Cardiac septum (tissue), 1 donor: Measurements from ENCODE around the gene PLIN4. TPM values are rescaled to one million over a fixed set of nuclear protein-coding genes. Genes with fewer than 3 reads are reported as not detected.
"Not testable (repeated sequence)": the region's sequence is repeated elsewhere in the genome, so short reads cannot be mapped to it uniquely, and the experiment has no call there.

ENCODE experiments used
- DNase-seq: peaks from one replicate; pipeline ENCODE4 v3.0.0-alpha.2; 2020; ENCODE audit warnings: low spot score
- intact Hi-C: fragments of 100-400 bp; cut with DNase I; formaldehyde crosslinking; loops from one replicate; pipeline ENCODE4 v1.14.0; 2022
- long read RNA-seq: library from polyadenylated mRNA; unstranded; transcript quantifications from one replicate; pipeline ENCODE4 v2.0.0, GENCODE V29; 2021
- total RNA-seq: library from RNA; stranded (reverse); fragmentation: NEBNext Ultra II Directional; extraction: Animal tissue kit (Norgen Biotek cat#: 25700); gene quantifications from one replicate; pipeline ENCODE4 v1.2.1, GENCODE V29; 2021
- donor health status: DM: no; HTN: no; CAD: no.

PLIN4 gene, protein sequence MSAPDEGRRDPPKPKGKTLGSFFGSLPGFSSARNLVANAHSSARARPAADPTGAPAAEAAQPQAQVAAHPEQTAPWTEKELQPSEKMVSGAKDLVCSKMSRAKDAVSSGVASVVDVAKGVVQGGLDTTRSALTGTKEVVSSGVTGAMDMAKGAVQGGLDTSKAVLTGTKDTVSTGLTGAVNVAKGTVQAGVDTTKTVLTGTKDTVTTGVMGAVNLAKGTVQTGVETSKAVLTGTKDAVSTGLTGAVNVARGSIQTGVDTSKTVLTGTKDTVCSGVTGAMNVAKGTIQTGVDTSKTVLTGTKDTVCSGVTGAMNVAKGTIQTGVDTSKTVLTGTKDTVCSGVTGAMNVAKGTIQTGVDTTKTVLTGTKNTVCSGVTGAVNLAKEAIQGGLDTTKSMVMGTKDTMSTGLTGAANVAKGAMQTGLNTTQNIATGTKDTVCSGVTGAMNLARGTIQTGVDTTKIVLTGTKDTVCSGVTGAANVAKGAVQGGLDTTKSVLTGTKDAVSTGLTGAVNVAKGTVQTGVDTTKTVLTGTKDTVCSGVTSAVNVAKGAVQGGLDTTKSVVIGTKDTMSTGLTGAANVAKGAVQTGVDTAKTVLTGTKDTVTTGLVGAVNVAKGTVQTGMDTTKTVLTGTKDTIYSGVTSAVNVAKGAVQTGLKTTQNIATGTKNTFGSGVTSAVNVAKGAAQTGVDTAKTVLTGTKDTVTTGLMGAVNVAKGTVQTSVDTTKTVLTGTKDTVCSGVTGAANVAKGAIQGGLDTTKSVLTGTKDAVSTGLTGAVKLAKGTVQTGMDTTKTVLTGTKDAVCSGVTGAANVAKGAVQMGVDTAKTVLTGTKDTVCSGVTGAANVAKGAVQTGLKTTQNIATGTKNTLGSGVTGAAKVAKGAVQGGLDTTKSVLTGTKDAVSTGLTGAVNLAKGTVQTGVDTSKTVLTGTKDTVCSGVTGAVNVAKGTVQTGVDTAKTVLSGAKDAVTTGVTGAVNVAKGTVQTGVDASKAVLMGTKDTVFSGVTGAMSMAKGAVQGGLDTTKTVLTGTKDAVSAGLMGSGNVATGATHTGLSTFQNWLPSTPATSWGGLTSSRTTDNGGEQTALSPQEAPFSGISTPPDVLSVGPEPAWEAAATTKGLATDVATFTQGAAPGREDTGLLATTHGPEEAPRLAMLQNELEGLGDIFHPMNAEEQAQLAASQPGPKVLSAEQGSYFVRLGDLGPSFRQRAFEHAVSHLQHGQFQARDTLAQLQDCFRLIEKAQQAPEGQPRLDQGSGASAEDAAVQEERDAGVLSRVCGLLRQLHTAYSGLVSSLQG (N-terminal part only)
- total RNA-seq = 89.8 TPM
- long read RNA-seq, full-length matches to known transcripts = 1 of 275 reads
- long read RNA-seq, partial matches to known transcripts = 90 of 275 reads
- long read RNA-seq, other reads (novel, unspliced or antisense) = 184 of 275 reads

DNA sequence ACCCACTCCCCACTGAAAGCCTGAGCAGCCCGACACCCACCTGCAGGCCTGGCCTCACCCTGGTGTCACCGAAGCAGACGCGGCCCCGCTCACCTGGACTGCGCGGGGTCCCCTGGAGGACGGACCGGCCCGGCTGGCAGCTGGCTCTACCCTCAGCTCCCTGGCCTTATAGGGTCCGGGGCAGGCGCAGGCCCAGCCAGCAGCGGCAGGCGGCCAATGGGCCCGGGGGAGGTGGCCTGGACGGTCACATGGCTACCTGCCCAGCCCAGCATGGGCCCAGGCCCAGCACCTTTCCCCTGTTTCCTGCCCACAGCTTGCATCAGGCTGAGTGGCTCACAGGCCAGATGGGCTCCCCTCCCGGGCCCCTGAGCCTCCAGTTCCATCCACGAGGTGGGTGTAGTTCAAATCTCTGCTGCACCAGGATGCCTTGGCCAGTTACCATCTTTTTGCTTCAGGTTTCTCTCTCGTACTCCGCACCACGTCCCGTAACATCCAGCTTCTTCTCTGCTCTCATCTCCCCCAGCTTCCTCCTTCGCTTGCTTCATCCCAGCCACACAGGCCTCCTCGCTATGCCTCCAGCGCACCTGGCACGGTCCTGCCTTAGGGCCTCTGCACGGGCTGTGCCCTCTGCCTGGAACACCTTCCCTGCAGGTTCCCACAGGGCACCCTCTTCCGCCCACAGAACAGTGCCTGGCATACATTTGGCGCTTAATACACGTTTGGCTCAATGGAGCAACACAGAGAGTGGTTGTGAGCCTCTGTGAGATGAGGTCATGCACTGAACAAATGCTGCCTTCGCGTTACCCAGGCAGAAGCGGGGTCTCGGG lies at the start of gene PLIN4:
PLIN4 (minus strand) TSS at position 142 of the 827 bp plus-strand sequence. CDS start 214 bp downstream, outside the sequence.
- DNase-seq = peak; percentile 90
- intact Hi-C loops = no loop called here

DNA sequence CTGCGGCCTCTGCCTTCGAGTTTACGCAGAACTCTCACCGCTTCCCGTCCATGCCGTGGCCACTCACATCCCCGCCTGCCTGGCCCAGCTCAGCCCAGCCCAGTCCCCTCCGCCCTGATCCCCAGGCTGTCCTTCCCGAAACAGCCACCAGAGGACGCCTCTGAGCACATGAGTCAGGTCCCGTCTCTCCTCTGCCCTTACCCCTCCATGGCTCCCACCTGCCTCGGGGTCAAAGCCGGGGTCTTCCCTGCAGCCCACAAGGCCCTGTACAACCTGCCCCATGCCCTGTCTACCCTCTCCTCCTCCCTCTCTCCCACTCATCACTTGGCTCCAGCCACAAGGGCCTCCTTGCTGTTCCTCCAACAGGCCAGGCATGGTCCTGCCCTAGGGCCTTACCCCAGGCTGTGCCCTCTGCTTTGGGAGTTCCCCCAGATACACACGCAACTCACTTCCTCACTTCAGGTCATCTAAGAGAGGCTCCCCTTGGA lies 49.3 kb upstream of the PLIN4 start:
- DNase-seq = peak; percentile 87
- intact Hi-C loops = no loop called here

DNA sequence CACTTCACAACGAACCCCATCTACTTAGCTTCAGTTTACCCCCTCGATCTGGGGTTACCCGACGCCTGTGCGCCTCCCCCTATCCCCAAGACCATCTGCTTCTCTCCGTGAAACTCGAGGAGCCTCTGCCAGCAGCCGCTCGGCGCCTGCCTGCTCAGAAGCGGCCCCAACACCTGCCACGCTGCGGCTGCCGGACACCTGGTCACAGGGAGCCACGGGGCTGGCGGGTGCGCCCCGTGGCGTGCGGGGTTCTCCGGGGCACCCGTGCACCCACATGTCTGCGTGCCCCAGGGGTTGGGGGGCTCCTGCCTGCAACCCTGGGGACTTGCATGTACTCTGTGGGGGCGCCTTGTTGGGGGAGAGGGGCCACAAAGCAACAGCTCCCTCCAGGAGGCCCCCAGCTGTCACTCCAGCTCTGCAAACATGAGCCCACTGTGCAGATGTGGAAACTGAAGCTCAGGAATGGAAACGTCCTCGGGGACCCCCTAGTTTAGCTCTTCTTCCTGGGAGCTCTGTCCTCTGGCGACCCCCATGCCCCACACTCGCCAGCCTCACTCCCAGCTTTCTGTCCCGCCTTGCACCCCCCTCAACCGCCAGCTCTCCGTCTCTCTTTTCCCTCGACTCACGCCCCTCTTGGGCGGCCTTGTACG lies 48.2 kb upstream of the PLIN4 start:
- intact Hi-C loops = no loop called here
- DNase-seq = no peak

DNA sequence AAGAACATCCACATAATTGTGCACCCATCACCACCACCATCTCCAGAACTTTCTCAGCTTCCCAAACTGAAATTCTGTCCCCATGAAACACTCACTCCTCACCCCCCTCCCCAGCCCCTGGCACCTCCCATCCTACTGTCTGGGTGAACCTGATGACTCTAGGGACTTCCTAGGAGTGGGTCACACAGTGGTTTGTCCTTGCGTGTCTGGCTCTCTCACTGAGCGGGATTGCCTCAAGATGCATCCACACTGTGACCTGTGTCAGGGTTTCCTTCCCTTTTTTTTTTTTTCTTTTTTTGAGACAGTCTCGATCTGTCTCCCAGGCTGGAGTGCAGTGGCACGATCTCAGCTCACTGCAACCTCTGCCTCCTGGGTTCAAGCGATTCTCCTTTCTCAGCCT lies 45.3 kb upstream of the PLIN4 start:
- intact Hi-C loops, DNase-seq: not testable (repeated sequence)

DNA sequence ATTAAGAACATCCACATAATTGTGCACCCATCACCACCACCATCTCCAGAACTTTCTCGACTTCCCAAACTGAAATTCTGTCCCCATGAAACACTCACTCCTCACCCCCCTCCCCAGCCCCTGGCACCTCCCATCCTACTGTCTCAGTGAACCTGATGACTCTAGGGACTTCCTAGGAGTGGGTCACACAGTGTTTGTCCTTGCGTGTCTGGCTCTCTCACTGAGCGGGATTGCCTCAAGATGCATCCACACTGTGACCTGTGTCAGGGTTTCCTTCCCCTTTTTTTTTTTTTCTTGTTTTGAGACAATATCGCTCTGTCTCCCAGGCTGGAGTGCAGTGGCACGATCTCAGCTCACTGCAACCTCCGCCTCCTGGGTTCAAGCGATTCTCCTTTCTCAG lies 43.8 kb upstream of the PLIN4 start:
- DNase-seq, intact Hi-C loops: not testable (repeated sequence)

DNA sequence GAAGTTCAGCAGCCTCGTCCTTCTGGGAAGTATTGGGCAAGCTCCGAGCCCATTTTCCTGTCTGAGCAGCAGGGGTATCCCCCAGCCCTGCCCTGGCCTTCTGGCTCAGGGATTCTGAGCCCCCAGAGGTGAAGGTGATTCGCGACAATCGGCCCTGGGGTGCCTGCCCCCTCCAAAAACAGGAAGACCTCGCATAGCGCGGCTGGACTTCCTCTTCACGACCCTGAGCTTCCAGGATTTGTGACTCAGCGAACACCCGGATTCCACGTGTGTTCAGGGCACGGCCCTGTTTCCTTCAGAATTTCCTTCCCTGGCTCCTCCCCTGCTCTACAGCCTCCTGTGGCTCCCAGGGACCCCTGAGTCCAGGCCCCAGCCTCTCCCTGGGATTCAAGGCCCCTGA lies 41.3 kb upstream of the PLIN4 start, which contains the start of gene SEMA6B:
SEMA6B (minus strand) TSS at position 116 of the 400 bp plus-strand sequence. CDS start 1,227 bp downstream, outside the sequence.
- intact Hi-C loops = loop anchor here (5.0 kb wide), 1 partner anchor 78 kb away; the partner anchor contains the start of gene TNFAIP8L1

DNA sequence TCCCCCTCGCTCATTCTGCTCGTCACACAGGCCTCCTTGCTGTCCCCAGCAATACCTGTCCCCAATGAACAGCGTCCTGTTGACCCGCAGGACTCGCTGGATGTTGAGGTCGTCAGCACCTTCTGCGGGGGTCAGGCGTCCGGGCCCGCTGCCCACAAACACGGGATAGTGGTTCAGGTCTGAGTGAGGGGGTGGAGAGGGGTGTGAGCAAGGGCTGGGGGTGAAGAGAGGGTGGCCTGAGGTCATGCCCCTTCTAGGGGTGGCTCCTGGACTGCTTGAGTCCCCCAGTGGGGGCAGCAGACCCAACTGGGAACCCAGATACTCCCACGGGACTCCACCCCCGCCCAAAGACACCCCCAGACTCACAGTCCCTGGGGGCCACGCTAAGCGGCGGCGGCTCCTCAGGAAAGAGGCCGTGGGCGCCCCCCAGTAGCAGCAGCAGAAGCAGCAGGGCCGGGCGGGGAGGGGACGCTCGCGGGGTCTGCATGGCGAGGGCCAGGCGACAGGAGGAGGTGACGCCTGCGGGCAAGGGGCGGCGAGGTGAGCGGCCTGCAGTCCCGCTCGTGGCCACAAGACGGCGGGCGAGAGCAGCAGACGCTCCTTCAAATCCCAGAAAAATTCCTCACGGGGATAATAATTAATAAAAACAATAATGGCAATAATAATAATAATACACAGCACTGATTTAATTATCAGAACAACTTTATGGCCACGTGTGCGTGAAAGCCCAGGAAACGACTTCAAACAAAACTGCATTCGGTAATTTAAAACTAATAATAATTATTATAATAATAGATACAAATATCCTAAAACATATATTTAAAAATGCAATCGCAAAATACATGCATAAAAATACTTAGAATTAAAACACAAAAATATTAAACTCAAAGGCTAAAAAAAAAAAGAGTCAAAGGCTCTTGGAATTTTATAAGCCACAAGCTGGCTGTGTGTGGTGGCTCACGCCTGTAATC lies 40.0 kb upstream of the PLIN4 start:
- intact Hi-C loops = loop anchor here (5.0 kb wide), 1 partner anchor 79 kb away; the partner anchor contains the start of gene TNFAIP8L1
- no peak for DNase-seq

More for the DNA sequence above, 41.3 kb upstream of the PLIN4 start, which contains the start of gene SEMA6B:
- DNase-seq = peak; percentile 90

DNA sequence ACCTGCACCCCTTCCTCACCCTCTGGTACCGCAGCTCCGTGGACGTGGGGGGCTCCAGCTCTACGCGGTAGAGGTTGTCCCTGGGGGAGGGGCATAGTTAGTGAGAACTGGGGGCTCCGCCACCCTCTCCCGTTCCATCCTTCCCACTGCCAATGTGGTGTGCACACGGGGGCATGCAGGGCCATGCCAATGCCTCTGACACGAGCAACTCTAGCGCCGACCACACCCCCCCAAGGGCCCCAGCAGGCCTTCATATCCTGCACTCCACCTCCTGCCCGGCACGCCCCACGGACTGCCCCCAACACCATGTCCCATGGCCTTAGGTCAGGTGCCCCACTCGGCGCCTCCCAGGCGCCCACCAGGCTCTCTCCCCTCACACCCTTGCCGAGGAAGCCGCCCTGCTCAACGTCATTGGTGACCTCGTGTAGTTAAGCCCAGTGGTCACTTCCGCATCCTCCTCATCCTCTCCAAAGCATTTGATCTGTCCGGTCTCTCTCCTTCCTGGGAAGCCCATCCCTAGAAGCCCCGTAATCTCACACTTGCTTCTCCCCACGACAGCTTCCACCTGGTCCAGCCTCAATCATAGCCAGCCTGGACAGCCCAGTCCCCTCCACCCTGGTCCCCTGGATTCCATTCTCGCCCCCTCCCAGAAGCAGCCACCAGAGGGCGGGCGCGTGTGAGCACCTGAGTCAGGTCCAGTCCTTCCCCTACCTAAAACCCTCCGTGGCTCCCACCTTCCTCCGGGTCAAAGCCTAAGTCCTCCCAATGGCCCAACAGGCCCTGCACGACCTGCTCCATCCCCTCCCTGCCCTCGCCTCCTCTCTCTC lies 39.1 kb upstream of the PLIN4 start:
- intact Hi-C loops = loop anchor here (5.0 kb wide), 1 partner anchor 80 kb away; the partner anchor contains the start of gene TNFAIP8L1
- DNase-seq = no peak

DNA sequence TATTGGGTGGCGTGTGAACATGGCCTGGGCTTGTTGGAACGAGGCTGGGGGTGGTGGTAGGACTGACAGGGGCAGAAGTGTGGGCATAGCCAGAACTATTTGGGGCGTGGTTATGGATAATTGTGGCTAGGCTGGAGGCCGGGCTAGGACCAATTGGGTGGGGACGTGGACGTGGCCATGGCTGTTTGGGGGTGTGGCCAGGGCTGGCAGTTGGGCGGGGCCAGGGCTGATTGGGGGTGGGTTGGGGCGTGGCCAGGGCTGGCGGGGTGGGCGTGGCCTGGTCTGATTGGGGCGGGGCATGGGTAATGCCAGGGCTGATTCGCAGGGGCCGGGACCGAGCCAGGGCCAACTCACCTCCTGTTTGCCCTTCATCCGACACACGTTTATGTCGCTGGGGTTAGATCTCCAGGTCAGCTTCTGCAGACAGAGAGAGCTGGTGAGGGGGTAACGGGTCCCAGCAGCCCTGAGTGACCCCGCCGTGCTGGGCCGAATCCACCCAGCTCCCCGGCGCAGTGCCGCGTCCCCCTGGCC lies 38.4 kb upstream of the PLIN4 start:
- intact Hi-C loops = loop anchor here (5.0 kb wide), 1 partner anchor 81 kb away; the partner anchor contains the start of gene TNFAIP8L1
- no peak for DNase-seq

DNA sequence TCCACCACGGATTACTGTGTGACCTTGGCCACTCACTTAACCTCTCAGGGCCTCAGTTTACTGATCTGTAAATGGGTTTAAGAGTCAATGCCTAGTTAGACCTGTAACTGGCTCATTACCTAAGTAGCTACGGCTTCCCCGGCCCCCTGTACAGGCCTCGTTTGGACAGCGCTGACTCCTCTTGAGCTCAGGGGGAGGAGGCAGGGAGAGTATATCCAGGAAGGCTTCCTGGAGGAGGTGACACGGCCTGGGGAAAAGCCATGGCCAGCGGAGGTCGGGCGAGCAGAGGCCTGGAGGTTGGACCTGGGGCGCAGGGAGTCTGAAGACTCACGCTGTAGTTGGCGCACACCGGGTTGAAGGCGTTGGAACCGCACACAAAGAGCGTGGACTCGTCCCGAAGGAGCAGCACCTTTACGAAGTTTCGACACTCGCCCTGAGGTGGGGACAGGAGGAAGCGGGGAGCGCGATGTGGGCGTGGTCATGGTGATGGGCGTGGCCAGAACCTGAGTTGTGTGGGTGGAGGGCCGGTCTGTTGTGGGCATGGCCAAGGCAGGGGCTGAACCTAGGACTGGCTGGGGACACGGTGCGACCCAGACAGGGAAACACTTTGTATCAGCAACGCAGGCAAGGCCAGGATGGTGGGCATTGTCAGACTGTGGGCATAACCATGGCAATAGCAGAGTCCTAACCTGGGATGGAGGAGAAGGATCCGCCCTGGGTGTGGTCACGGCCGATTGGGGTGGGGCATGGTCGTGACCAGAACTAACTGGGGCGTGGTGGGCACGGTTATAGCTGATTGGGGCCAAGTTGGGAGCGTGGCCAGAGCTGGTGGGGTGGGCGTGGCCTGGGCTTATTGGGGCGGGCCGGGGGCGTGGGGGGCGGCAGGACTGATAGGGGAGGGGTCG lies 37.6 kb upstream of the PLIN4 start:
- intact Hi-C loops = loop anchor here (5.0 kb wide), 1 partner anchor 81 kb away; the partner anchor contains the start of gene TNFAIP8L1
- no peak for DNase-seq

DNA sequence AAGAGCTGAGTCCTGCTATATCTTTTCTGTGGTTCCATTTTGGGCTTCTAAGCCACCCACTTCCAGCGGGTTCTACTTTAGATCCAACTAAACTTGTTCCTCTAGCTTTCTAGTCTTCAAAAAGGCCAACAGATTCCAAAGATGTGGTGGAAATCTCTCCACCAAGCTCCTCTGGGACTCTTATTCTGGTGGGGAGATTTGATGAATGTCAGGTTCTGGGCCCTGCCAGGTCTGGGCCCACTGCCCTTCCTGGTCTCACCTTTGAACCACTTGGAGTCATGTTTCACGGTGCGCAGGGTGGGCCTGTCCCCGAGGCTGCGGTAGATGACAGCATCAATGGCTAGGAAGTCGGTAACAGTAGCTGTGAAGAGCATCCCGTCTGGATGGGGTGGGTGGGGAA lies 36.4 kb upstream of the PLIN4 start:
- intact Hi-C loops = loop anchor here (5.0 kb wide), 1 partner anchor 83 kb away; the partner anchor contains the start of gene TNFAIP8L1
- no peak for DNase-seq

DNA sequence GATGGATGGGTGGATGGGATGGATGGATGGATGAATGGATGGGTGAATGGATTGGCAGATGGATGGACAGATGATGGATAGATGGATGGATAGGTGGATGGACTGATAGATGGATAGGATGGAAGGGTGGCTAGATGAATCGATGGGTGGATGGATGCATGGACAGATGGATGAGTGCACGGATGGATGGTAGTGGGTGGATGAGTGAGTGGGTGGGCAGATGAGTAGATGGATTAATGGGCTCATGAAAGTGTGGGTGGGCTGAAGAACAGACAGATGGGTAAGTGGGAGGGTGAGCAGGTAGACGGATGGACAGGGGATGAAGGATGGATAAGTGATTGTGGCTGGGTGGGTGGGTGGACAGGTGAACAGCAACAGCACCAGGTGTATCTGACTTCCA lies 35.5 kb upstream of the PLIN4 start:
- intact Hi-C loops = no loop called here

DNA sequence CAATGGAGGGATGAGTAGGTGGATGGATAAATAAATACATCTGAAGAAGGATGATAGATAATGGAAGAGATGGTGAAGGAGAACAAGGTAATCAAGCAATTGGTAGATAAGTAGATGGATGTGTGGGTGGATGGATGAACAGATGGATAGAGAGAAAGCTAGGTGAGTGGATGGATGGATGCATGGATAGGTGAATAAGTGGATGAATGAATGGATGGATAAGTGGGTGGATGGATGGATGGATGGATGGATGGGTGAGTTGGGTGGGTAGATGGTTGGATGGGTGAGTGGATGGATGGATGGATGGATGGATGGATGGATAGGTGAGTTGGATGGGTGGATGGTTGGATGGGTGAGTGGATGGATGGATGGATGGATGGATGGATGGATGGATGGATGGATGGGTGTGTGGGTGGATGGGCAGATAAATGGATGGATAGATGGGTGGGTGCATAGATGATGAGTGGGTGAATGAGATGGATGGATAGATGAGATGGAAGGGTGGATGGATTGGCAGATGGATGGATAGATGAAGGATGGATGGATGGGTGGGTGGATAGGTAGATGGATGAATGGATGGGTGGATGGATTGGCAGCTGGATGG lies 34.9 kb upstream of the PLIN4 start:
- DNase-seq = no peak
- intact Hi-C loops = no loop called here

More for the DNA sequence above, 35.5 kb upstream of the PLIN4 start:
- DNase-seq = no peak

DNA sequence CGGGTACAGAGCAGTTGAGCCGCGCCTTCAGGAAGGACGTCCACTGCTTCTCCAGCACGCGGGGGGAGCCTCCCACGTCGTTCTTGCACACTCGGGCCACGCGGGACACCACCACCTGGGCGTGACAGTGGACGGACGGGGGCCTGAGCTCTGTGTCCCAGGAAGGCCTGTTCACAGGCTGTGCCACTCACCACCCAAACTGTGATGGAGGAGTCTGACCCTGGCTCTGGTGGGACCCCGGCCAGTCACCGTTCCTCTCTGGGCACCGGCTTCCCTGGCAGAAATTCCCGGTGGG lies 34.2 kb upstream of the PLIN4 start:
- no peak for DNase-seq
- intact Hi-C loops = no loop called here
